Measurements from ENCODE around the gene PHC2.

PHC2 gene

GRCh38 chr1:33429332-33429731 lies 1.6 kb downstream of the PHC2 start:
- Histone ChIP-seq H3K4me2 (ENCODE audit: low read depth, low read length) (no peak overlapping the region), H3K27ac (ENCODE audit: low read length) (no peak overlapping the region), H3K9me3 (replicated peaks; ENCODE audit: insufficient read depth, low read length) (no peaks in the 10 kb centered on the region), H3K79me2 (ENCODE audit: low read length) (no peaks in the 10 kb centered on the region), H3K9me2 (replicated peaks; ENCODE audit: insufficient read depth, low read length) (no peaks in the 10 kb centered on the region), H3F3A (ENCODE audit: insufficient read depth, low read length) (no peaks in the 10 kb centered on the region), H3K9ac (ENCODE audit: low read length) (no peak overlapping the region), H3K36me3 (replicated peaks; ENCODE audit: insufficient read depth, low read length) (no peaks in the 10 kb centered on the region), H2AFZ (ENCODE audit: low read length) (no peak overlapping the region), H3K4me3 (ENCODE audit: low read length) (no peak overlapping the region), H3K27me3 (replicated peaks; ENCODE audit: insufficient read depth, low read length) (no peaks in the 10 kb centered on the region; the same call in 1 of the 2 replicates), H4K20me1 (ENCODE audit: insufficient read depth, low read length) (no peaks in the 10 kb centered on the region), H3K4me1 (ENCODE audit: low read length) (peaks cover 7% of the 10 kb centered on the region)
- no peak for DNase-seq
- TF ChIP-seq EZH2phosphoT487 (IDR thresholded peaks at IDR 0.05; ENCODE audit: low read length): no peak
- TF ChIP-seq, protein P1, sequence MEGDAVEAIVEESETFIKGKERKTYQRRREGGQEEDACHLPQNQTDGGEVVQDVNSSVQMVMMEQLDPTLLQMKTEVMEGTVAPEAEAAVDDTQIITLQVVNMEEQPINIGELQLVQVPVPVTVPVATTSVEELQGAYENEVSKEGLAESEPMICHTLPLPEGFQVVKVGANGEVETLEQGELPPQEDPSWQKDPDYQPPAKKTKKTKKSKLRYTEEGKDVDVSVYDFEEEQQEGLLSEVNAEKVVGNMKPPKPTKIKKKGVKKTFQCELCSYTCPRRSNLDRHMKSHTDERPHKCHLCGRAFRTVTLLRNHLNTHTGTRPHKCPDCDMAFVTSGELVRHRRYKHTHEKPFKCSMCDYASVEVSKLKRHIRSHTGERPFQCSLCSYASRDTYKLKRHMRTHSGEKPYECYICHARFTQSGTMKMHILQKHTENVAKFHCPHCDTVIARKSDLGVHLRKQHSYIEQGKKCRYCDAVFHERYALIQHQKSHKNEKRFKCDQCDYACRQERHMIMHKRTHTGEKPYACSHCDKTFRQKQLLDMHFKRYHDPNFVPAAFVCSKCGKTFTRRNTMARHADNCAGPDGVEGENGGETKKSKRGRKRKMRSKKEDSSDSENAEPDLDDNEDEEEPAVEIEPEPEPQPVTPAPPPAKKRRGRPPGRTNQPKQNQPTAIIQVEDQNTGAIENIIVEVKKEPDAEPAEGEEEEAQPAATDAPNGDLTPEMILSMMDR (IDR thresholded peaks at IDR 0.05; ENCODE audit: low read length): no peak

DNA sequence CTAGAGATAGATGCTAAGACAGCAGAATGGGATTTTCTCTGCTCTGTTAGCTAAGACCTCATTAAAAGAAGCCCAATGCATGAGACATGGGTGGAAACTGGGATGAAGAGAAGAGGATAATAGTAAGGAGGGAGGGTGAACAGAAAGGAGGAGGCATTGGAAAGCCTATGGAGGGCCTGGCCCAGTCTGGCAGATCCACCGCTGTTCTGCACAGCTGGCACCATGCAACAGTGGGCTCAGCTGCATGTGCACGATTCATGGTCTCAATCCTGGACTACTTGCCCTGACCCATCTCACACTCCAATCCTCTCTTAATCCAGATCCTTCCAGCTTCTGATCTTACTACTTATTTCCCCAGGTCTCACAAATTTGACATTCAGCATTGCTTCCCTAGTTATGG lies 2.2 kb downstream of the PHC2 start:
- H3K4me1 ChIP-seq (ENCODE audit: low read length): peaks cover 7% of the 10 kb centered on the region

DNA sequence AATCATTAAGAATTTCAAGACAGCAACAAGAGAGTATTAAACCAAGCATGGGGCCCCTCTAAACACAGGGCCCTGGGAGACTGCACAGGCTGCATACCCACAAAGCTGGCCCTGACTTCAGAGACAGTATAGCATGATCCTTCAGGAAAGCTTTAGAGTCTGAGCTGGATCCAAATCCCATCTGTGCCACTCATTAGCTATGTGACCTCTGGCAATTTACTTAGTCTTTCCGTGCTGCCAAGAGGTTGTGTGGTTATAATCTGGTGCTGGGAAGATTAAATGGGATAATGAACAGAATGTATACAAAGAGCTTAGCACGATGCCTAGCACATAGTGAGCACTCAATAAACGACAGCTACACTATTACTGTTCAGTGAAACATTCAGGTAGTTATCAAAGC lies 4.0 kb downstream of the PHC2 start:
- Histone ChIP-seq H3K9me3 (replicated peaks; ENCODE audit: insufficient read depth, low read length) (no peaks in the 10 kb centered on the region), H2AFZ (ENCODE audit: low read length) (no peak overlapping the region), H3K4me2 (ENCODE audit: low read depth, low read length) (no peak overlapping the region), H4K20me1 (ENCODE audit: insufficient read depth, low read length) (no peaks in the 10 kb centered on the region), H3K27ac (ENCODE audit: low read length) (no peak overlapping the region), H3K4me3 (ENCODE audit: low read length) (no peak overlapping the region), H3K79me2 (ENCODE audit: low read length) (no peaks in the 10 kb centered on the region), H3F3A (ENCODE audit: insufficient read depth, low read length) (no peaks in the 10 kb centered on the region), H3K4me1 (ENCODE audit: low read length) (peaks cover 7% of the 10 kb centered on the region), H3K36me3 (replicated peaks; ENCODE audit: insufficient read depth, low read length) (no peaks in the 10 kb centered on the region), H3K27me3 (replicated peaks; ENCODE audit: insufficient read depth, low read length) (no peaks in the 10 kb centered on the region; the same call in 1 of the 2 replicates), H3K9me2 (replicated peaks; ENCODE audit: insufficient read depth, low read length) (no peaks in the 10 kb centered on the region), H3K9ac (ENCODE audit: low read length) (no peak overlapping the region)
- DNase-seq: no peak
- TF ChIP-seq EZH2phosphoT487 (IDR thresholded peaks at IDR 0.05; ENCODE audit: low read length): no peak
- no peak for TF ChIP-seq EZH2 (optimal IDR thresholded peaks at IDR 0.05; ENCODE audit: low read depth, low read length)

More for the DNA sequence above, 2.2 kb downstream of the PHC2 start:
- Histone ChIP-seq H3K36me3 (replicated peaks; ENCODE audit: insufficient read depth, low read length) (no peaks in the 10 kb centered on the region), H3K27ac (ENCODE audit: low read length) (no peak overlapping the region), H3F3A (ENCODE audit: insufficient read depth, low read length) (no peaks in the 10 kb centered on the region), H3K79me2 (ENCODE audit: low read length) (no peaks in the 10 kb centered on the region), H3K9me3 (replicated peaks; ENCODE audit: insufficient read depth, low read length) (no peaks in the 10 kb centered on the region), H2AFZ (ENCODE audit: low read length) (no peak overlapping the region), H4K20me1 (ENCODE audit: insufficient read depth, low read length) (no peaks in the 10 kb centered on the region), H3K4me2 (ENCODE audit: low read depth, low read length) (no peak overlapping the region), H3K9ac (ENCODE audit: low read length) (no peak overlapping the region), H3K27me3 (replicated peaks; ENCODE audit: insufficient read depth, low read length) (no peaks in the 10 kb centered on the region; the same call in 1 of the 2 replicates), H3K4me3 (ENCODE audit: low read length) (no peak overlapping the region), H3K9me2 (replicated peaks; ENCODE audit: insufficient read depth, low read length) (no peaks in the 10 kb centered on the region)
- TF ChIP-seq EZH2 (optimal IDR thresholded peaks at IDR 0.05; ENCODE audit: low read depth, low read length) (no peak), EZH2phosphoT487 (IDR thresholded peaks at IDR 0.05; ENCODE audit: low read length) (no peak)
- TF ChIP-seq, protein P1 (IDR thresholded peaks at IDR 0.05; ENCODE audit: low read length): no peak
- DNase-seq: no peak

GRCh38 chr1:33425900-33426299 lies 5.0 kb downstream of the PHC2 start:
- no peak overlapping the region for H3K9ac ChIP-seq (ENCODE audit: low read length)
- no peaks in the 10 kb centered on the region for H3K9me2 ChIP-seq (replicated peaks; ENCODE audit: insufficient read depth, low read length)
- H3K27ac ChIP-seq (ENCODE audit: low read length): no peak overlapping the region
- no peak overlapping the region for H2AFZ ChIP-seq (ENCODE audit: low read length)
- H3K27me3 ChIP-seq (replicated peaks; ENCODE audit: insufficient read depth, low read length): no peaks in the 10 kb centered on the region; the same call in 1 of the 2 replicates
- H3K36me3 ChIP-seq (replicated peaks; ENCODE audit: insufficient read depth, low read length): no peaks in the 10 kb centered on the region
- no peaks in the 10 kb centered on the region for H4K20me1 ChIP-seq (ENCODE audit: insufficient read depth, low read length)
- H3K79me2 ChIP-seq (ENCODE audit: low read length): no peaks in the 10 kb centered on the region
- H3F3A ChIP-seq (ENCODE audit: insufficient read depth, low read length): no peaks in the 10 kb centered on the region
- no peak overlapping the region for H3K4me2 ChIP-seq (ENCODE audit: low read depth, low read length)
- no peak overlapping the region for H3K4me3 ChIP-seq (ENCODE audit: low read length)
- DNase-seq: no peak
- H3K9me3 ChIP-seq (replicated peaks; ENCODE audit: insufficient read depth, low read length): no peaks in the 10 kb centered on the region
- TF ChIP-seq, protein P1 (IDR thresholded peaks at IDR 0.05; ENCODE audit: low read length): no peak
- TF ChIP-seq EZH2phosphoT487 (IDR thresholded peaks at IDR 0.05; ENCODE audit: low read length): no peak
- no peak for TF ChIP-seq EZH2 (optimal IDR thresholded peaks at IDR 0.05; ENCODE audit: low read depth, low read length)
- H3K4me1 ChIP-seq (ENCODE audit: low read length): no peaks in the 10 kb centered on the region
